ENCODE measurements around the gene CDH22.
A peak's percentile ranks its signal among the peaks of the same experiment; 100 is the strongest.

The CDH22 gene

GRCh38 chr20:46164254-46164653, 144.0 kb downstream of the CDH22 start:
- TF ChIP-seq CTCF (conservative IDR thresholded peaks at IDR 0.05; ENCODE audit: low read depth, low read length): no peak
- DNase-seq (ENCODE audit: low read depth): peak; percentile 19
- no peak overlapping the region for H3K4me3 ChIP-seq (ENCODE audit: low read length)

- no peak overlapping the region for H3K4me3 ChIP-seq (ENCODE audit: low read length)
- DNase-seq (ENCODE audit: low read depth): no peak
- no peak for TF ChIP-seq CTCF (conservative IDR thresholded peaks at IDR 0.05; ENCODE audit: low read depth, low read length)
These were observed 146.4 kb downstream of the CDH22 start for GRCh38 chr20:46161921-46162320.

- TF ChIP-seq CTCF (conservative IDR thresholded peaks at IDR 0.05; ENCODE audit: low read depth, low read length): no peak
- no peak for DNase-seq (ENCODE audit: low read depth)
- H3K4me3 ChIP-seq (ENCODE audit: low read length): no peak overlapping the region
These were observed 147.6 kb downstream of the CDH22 start for GRCh38 chr20:46160661-46161060.

- no peak overlapping the region for H3K4me3 ChIP-seq (ENCODE audit: low read length)
- no peak for TF ChIP-seq CTCF (conservative IDR thresholded peaks at IDR 0.05; ENCODE audit: low read depth, low read length)
- no peak for DNase-seq (ENCODE audit: low read depth)
These were observed 149.0 kb downstream of the CDH22 start for GRCh38 chr20:46159101-46159897.

GRCh38 chr20:46158476-46158987, 149.8 kb downstream of the CDH22 start:
- no peak for TF ChIP-seq CTCF (conservative IDR thresholded peaks at IDR 0.05; ENCODE audit: low read depth, low read length)
- H3K4me3 ChIP-seq (ENCODE audit: low read length): no peak overlapping the region
- peak; percentile 19 for DNase-seq (ENCODE audit: low read depth)

GRCh38 chr20:46157625-46158024, 150.7 kb downstream of the CDH22 start:
- TF ChIP-seq CTCF (conservative IDR thresholded peaks at IDR 0.05; ENCODE audit: low read depth, low read length): no peak
- no peak for DNase-seq (ENCODE audit: low read depth)
- no peak overlapping the region for H3K4me3 ChIP-seq (ENCODE audit: low read length)

- DNase-seq (ENCODE audit: low read depth): no peak
- no peak overlapping the region for H3K4me3 ChIP-seq (ENCODE audit: low read length)
- TF ChIP-seq CTCF (conservative IDR thresholded peaks at IDR 0.05; ENCODE audit: low read depth, low read length): no peak
These were observed 151.2 kb downstream of the CDH22 start for GRCh38 chr20:46157076-46157592.
